Esophagus muscularis mucosa (tissue), 4 donors: ENCODE results near the gene TAF11L9. TPM values are rescaled to one million over a fixed set of nuclear protein-coding genes. Genes with fewer than 3 reads are reported as not detected.

ENCODE experiments used
- small RNA-seq, 3 donors: library from RNA; depleted of rRNA; stranded (forward); fragments of <200 nt; gene quantifications; one replicate each; pipeline ENCODE3, GENCODE V24; 2016
- total RNA-seq, 4 donors: library from RNA; depleted of rRNA; stranded (reverse); fragments of >200 nt; gene quantifications; one replicate each; pipeline versions ENCODE4 v1.1.0 to v1.2.1, GENCODE V29; 2016

Gene TAF11L9
- total RNA-seq, 4 donors from 2014 or later: not detected

Small RNA genes within 50 kb of the gene (small RNA-seq; reads per million reads assigned to genes)
- gene AC233724.3: 0 reads per million in 3 donors
- 0 reads per million in 3 donors for gene AC233724.4
- gene AC233724.6: 0 reads per million in 3 donors
- 0 reads per million in 3 donors for gene AC233724.7

Other genes starting within 250 kb of the TAF11L9 start
- gene TAF11L2, start 96.2 kb downstream of the TAF11L9 start, total RNA-seq: not detected
- not detected for gene TAF11L3, start 76.0 kb downstream of the TAF11L9 start, total RNA-seq
- not detected for gene TAF11L4, start 72.6 kb downstream of the TAF11L9 start, total RNA-seq
- gene TAF11L5, start 69.2 kb downstream of the TAF11L9 start, total RNA-seq: not detected
- not detected for gene TAF11L6, start 65.7 kb downstream of the TAF11L9 start, total RNA-seq
- gene TAF11L7, start 8.6 kb downstream of the TAF11L9 start, total RNA-seq: not detected
- not detected for gene TAF11L8, start 3.4 kb downstream of the TAF11L9 start, total RNA-seq
- not detected for gene TAF11L10, start 3.4 kb upstream of the TAF11L9 start, total RNA-seq
- not detected for gene TAF11L11, start 9.8 kb upstream of the TAF11L9 start, total RNA-seq
- not detected for gene TAF11L12, start 16.0 kb upstream of the TAF11L9 start, total RNA-seq
- gene TAF11L13, start 37.7 kb upstream of the TAF11L9 start, total RNA-seq: not detected
- gene TAF11L14, start 40.1 kb upstream of the TAF11L9 start, total RNA-seq: not detected